Parathyroid adenoma (tissue), 2 donors: ENCODE measurements around the gene ZG16.
A peak's percentile ranks its signal among the peaks of the same experiment; 100 is the strongest.
"Not testable (repeated sequence)": the region's sequence is repeated elsewhere in the genome, so short reads cannot be mapped to it uniquely, and the experiment has no call there.

ENCODE experiments used
- H2AFZ ChIP-seq: fragments of 300-600 bp; sonication (generic); one replicate; pipeline ENCODE4 v1.7.0; 2017; ENCODE audit warnings: antibody characterized with exemption, mild to moderate bottlenecking
- H3K27ac ChIP-seq: fragments of 300-600 bp; sonication (generic); one replicate; pipeline ENCODE4 v1.7.0; 2017
- H3K27me3 ChIP-seq: fragments of 300-600 bp; sonication (generic); one replicate; pipeline ENCODE4 v1.7.0; 2017; ENCODE audit warnings: low read length; ENCODE audit not compliant: control insufficient read depth, insufficient read depth
- H3K36me3 ChIP-seq: fragments of 300-600 bp; sonication (generic); one replicate; pipeline ENCODE4 v1.7.0; 2017; ENCODE audit warnings: low read length; ENCODE audit not compliant: control insufficient read depth, insufficient read depth
- H3K4me1 ChIP-seq: fragments of 300-600 bp; sonication (generic); one replicate; pipeline ENCODE4 v1.7.0; 2017; ENCODE audit warnings: control low read depth
- H3K4me2 ChIP-seq: fragments of 300-600 bp; sonication (generic); one replicate; pipeline ENCODE4 v1.7.0; 2017; ENCODE audit warnings: low read length
- H3K4me3 ChIP-seq: fragments of 300-600 bp; sonication (generic); one replicate; pipeline ENCODE4 v1.7.0; 2017; ENCODE audit warnings: low read depth, low read length
- H3K79me2 ChIP-seq: fragments of 300-600 bp; sonication (generic); one replicate; pipeline ENCODE4 v1.7.0; 2017; ENCODE audit warnings: control low read depth
- H3K9ac ChIP-seq: fragments of 300-600 bp; sonication (generic); one replicate; pipeline ENCODE4 v1.7.0; 2017; ENCODE audit warnings: mild to moderate bottlenecking
- H3K9me3 ChIP-seq: fragments of 300-600 bp; sonication (generic); one replicate; pipeline ENCODE4 v1.7.0; 2017; ENCODE audit warnings: low read length; ENCODE audit not compliant: control insufficient read depth
- CTCF ChIP-seq: fragments of 300-600 bp; sonication (generic); IDR thresholded peaks from one replicate; pipeline ENCODE4 v1.7.0; 2017; ENCODE audit warnings: antibody characterized with exemption, mild to moderate bottlenecking
- donor health status: primary hyperparathyroidism.

Gene ZG16

DNA sequence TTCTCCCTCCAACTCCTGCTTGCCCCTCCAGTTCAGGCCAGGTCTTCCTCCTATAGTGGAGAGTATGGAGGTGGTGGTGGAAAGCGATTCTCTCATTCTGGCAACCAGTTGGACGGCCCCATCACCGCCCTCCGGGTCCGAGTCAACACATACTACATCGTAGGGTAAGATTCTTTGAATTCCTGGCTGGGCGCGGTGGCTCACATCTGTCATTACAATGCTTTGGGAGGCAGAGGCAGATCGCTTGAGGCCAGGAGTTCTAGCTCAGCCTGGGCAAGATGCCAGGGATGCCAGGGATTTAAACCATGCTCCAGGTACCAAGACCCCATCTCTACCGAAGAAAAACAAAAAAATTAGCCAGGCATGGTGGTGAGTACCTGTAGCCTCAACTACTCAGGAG is 1.4 kb downstream of the ZG16 start:
- Histone ChIP-seq H3K27me3 (no peaks in the 10 kb centered on the region), H3K79me2 (no peaks in the 10 kb centered on the region), H3K4me2 (no peak overlapping the region), H3K9me3 (no peaks in the 10 kb centered on the region), H2AFZ (no peak overlapping the region), H3K9ac (no peak overlapping the region), H3K27ac (no peak overlapping the region), H3K4me3 (no peak overlapping the region), H3K36me3 (no peaks in the 10 kb centered on the region), H3K4me1 (peaks cover 10% of the 10 kb centered on the region)
- TF ChIP-seq CTCF, result no peak

GRCh38 chr16:29783094-29783953 is 5.3 kb downstream of the ZG16 start:
- H3K4me2 ChIP-seq, H3K27me3 ChIP-seq, H3K9me3 ChIP-seq, H3K9ac ChIP-seq, H3K36me3 ChIP-seq, H3K79me2 ChIP-seq: not testable (repeated sequence)
- peaks cover 26% of the 10 kb centered on the region for H3K4me1 ChIP-seq
- H3K27ac ChIP-seq, result peak overlapping the region; percentile 96
- H3K4me3 ChIP-seq, result peak overlapping the region; percentile 4
- peak overlapping the region; percentile 63 for H2AFZ ChIP-seq

DNA sequence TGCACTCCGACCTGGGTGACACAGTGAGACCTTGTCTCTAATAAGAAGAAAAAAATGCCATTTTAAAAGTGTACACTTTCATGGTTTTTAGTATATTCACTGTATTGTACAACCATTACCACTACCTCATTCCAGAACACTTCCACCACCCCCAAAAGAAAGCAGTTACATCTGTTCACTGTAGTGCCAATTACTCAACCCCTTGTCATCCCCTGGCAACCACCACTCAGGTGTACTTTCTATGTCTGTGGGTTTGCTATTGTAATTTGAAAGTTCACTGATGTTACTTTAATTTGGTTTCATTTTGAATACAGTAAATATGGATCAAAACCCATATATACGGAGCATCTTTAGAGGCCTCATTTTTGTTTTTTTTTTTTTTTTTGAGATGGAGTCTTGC is 6.1 kb downstream of the ZG16 start:
- no peaks in the 10 kb centered on the region for H3K27me3 ChIP-seq
- no peak overlapping the region for H3K4me2 ChIP-seq
- H3K36me3 ChIP-seq, result no peaks in the 10 kb centered on the region
- H3K9me3 ChIP-seq, result no peaks in the 10 kb centered on the region
- H3K4me1 ChIP-seq, result peaks cover 29% of the 10 kb centered on the region
- H3K9ac ChIP-seq, result no peak overlapping the region
- peak overlapping the region; percentile 63 for H2AFZ ChIP-seq
- H3K27ac ChIP-seq, result peak overlapping the region; percentile 96
- no peak for TF ChIP-seq CTCF
- H3K4me3 ChIP-seq, result no peak overlapping the region
- no peaks in the 10 kb centered on the region for H3K79me2 ChIP-seq

GRCh38 chr16:29784901-29785500 is 6.9 kb downstream of the ZG16 start:
- Histone ChIP-seq H3K27me3 (no peaks in the 10 kb centered on the region), H3K9me3 (no peaks in the 10 kb centered on the region), H3K4me3 (peak overlapping the region; percentile 31), H3K79me2 (no peaks in the 10 kb centered on the region), H3K9ac (no peak overlapping the region), H3K36me3 (no peaks in the 10 kb centered on the region), H3K27ac (peak overlapping the region; percentile 96), H3K4me1 (peaks cover 38% of the 10 kb centered on the region), H3K4me2 (peak overlapping the region; percentile 47), H2AFZ (peak overlapping the region; percentile 86)
- peak; percentile 72 for TF ChIP-seq CTCF

GRCh38 chr16:29787155-29787554 is 9.1 kb downstream of the ZG16 start:
- H3K27ac ChIP-seq, H3K9me3 ChIP-seq, H3K27me3 ChIP-seq, H3K36me3 ChIP-seq, H3K4me3 ChIP-seq, H3K9ac ChIP-seq, H2AFZ ChIP-seq, H3K4me2 ChIP-seq: not testable (repeated sequence)
- Histone ChIP-seq H3K79me2 (peaks cover 16% of the 10 kb centered on the region), H3K4me1 (peaks cover 46% of the 10 kb centered on the region)
